IMR-90 (cell line): Measurements from ENCODE around the gene HOMEZ. TPM values are rescaled to one million over a fixed set of nuclear protein-coding genes. Genes with fewer than 3 reads are reported as not detected.

Experiments used
- ATAC-seq: fragments of 200-7000 bp; cut with Tn5 transposase; 2 replicates; pipeline ENCODE4 v1.9.1; 2020; ENCODE audit warnings: low read depth, mild to moderate bottlenecking, moderate library complexity
- BruUV-seq: library from RNA; stranded (reverse); fragments of 400-500 nt; replicated peaks from 2 replicates; lab custom pipeline; 2021; lab: Mats Ljungman, UMichigan
- CTCF ChIA-PET: fragments of 300-600 bp; formaldehyde crosslinking; extraction: SDS; loops from one replicate; lab custom pipeline; 2021; ENCODE audit warnings: antibody characterized with exemption; lab: Yijun Ruan, JAX
- POLR2A ChIA-PET: fragments of 300-600 bp; sonication (Branson Sonifier 250); formaldehyde crosslinking; loops from one replicate; lab custom pipeline; 2022; ENCODE audit warnings: antibody characterized with exemption; ENCODE audit not compliant: unreplicated experiment; lab: Charles Lee
- DNase-seq: peaks from one replicate; pipeline ENCODE4 v3.0.0; 2013
- H2AFZ ChIP-seq: replicated peaks from 2 replicates; pipeline ENCODE3; 2013; ENCODE audit warnings: low read length, mild to moderate bottlenecking; ENCODE audit not compliant: poor library complexity
- H2AK5ac ChIP-seq: 2 replicates; pipeline ENCODE4 v1.6.1; 2013; ENCODE audit warnings: low read depth, low read length, inconsistent platforms
- H2AK9ac ChIP-seq: replicated peaks from 2 replicates; pipeline ENCODE3; 2013; ENCODE audit warnings: mild to moderate bottlenecking, low read depth, low read length, moderate library complexity; ENCODE audit not compliant: poor library complexity
- H2BK120ac ChIP-seq: 2 replicates; pipeline ENCODE4 v1.6.1; 2013; ENCODE audit warnings: low read depth, low read length, inconsistent platforms
- H2BK15ac ChIP-seq: 3 replicates; pipeline ENCODE4 v1.6.1; 2013; ENCODE audit warnings: low read depth, low read length, inconsistent platforms
- H2BK20ac ChIP-seq: 2 replicates; pipeline ENCODE4 v1.6.1; 2013; ENCODE audit warnings: low read depth, mild to moderate bottlenecking, inconsistent platforms, low read length, moderate library complexity
- H2BK5ac ChIP-seq: 2 replicates; pipeline ENCODE4 v1.6.1; 2013; ENCODE audit warnings: mild to moderate bottlenecking, low read depth, low read length, inconsistent platforms; ENCODE audit not compliant: poor library complexity, severe bottlenecking
- H3K14ac ChIP-seq: replicated peaks from 2 replicates; pipeline ENCODE4 v1.6.1; 2013; ENCODE audit warnings: low read depth, low read length, inconsistent platforms
- H3K18ac ChIP-seq: 2 replicates; pipeline ENCODE4 v1.6.1; 2013; ENCODE audit warnings: low read depth, low read length, control low read depth
- H3K23ac ChIP-seq: 2 replicates; pipeline ENCODE4 v1.6.1; 2013; ENCODE audit warnings: low read depth, low read length, inconsistent platforms
- H3K27ac ChIP-seq: 2 replicates; pipeline ENCODE4 v1.5.1; 2013; ENCODE audit warnings: mild to moderate bottlenecking, control low read depth, low read length; ENCODE audit not compliant: insufficient read depth
- H3K27me3 ChIP-seq: 2 replicates; pipeline ENCODE4 v1.6.1; 2013; ENCODE audit warnings: low read length; ENCODE audit not compliant: control insufficient read depth, insufficient read depth
- H3K36me3 ChIP-seq: 2 replicates; pipeline ENCODE4 v1.6.1; 2013; ENCODE audit warnings: low read length, mixed read lengths; ENCODE audit not compliant: control insufficient read depth, insufficient read depth
- H3K4ac ChIP-seq: 2 replicates; pipeline ENCODE4 v1.6.1; 2013; ENCODE audit warnings: low read depth, low read length, inconsistent platforms
- H3K4me1 ChIP-seq: 2 replicates; pipeline ENCODE4 v1.6.1; 2013; ENCODE audit warnings: low read length, mixed read lengths; ENCODE audit not compliant: control insufficient read depth, insufficient read depth
- H3K4me2 ChIP-seq: 2 replicates; pipeline ENCODE4 v1.6.1; 2013; ENCODE audit warnings: low read depth, mild to moderate bottlenecking, control low read depth, low read length, moderate library complexity
- H3K4me3 ChIP-seq: 2 replicates; pipeline ENCODE4 v1.5.1; 2013; ENCODE audit warnings: low read depth, mild to moderate bottlenecking, control low read depth, low read length, moderate library complexity; ENCODE audit not compliant: insufficient read depth
- H3K56ac ChIP-seq: 2 replicates; pipeline ENCODE4 v1.6.1; 2013; ENCODE audit warnings: low read length, inconsistent platforms; ENCODE audit not compliant: insufficient read depth; ENCODE audit errors: extremely low read depth
- H3K79me1 ChIP-seq, 2 experiments: 2 replicates each; pipeline ENCODE4 v1.6.1; 2013; ENCODE audit warnings: low read length in 2 of 2, inconsistent platforms in 1 of 2, low read depth in 1 of 2
- H3K9ac ChIP-seq: 2 replicates; pipeline ENCODE4 v1.6.1; 2013; ENCODE audit warnings: low read depth, low read length, control low read depth
- H3K9me1 ChIP-seq: 2 replicates; pipeline ENCODE4 v1.6.1; 2013; ENCODE audit warnings: low read length, inconsistent platforms; ENCODE audit not compliant: insufficient read depth
- H3K9me3 ChIP-seq: 2 replicates; pipeline ENCODE4 v1.6.1; 2013; ENCODE audit warnings: low read length; ENCODE audit not compliant: control insufficient read depth, insufficient read depth
- H4K20me1 ChIP-seq: 2 replicates; pipeline ENCODE4 v1.6.1; 2013; ENCODE audit warnings: low read length, inconsistent platforms; ENCODE audit not compliant: insufficient read depth
- H4K5ac ChIP-seq: 2 replicates; pipeline ENCODE4 v1.6.1; 2013; ENCODE audit warnings: mild to moderate bottlenecking, low read depth, low read length, control low read depth
- H4K8ac ChIP-seq, 2 experiments: 2 replicates each; pipeline ENCODE4 v1.6.1; 2013; ENCODE audit warnings: low read depth in 2 of 2, low read length in 2 of 2, control low read depth in 1 of 2, inconsistent platforms in 1 of 2
- H4K91ac ChIP-seq: 2 replicates; pipeline ENCODE4 v1.6.1; 2013; ENCODE audit warnings: low read depth, low read length, inconsistent platforms; ENCODE audit not compliant: insufficient read depth
- CEBPB ChIP-seq: IDR thresholded peaks from 2 replicates; pipeline ENCODE4 v1.6.1; 2012; ENCODE audit warnings: low read depth, low read length, improper control_type of control experiment
- CHD1 ChIP-seq: IDR thresholded peaks from 2 replicates; pipeline ENCODE4 v1.6.1; 2012; ENCODE audit warnings: low read depth, low read length, improper control_type of control experiment
- CTCF ChIP-seq: conservative IDR thresholded peaks from 2 replicates; pipeline ENCODE4 v1.5.1; 2012; ENCODE audit warnings: mild to moderate bottlenecking, low read depth, low read length, improper control_type of control experiment
- ELK1 ChIP-seq: fragments of 150-350 bp; IDR thresholded peaks from 2 replicates; pipeline ENCODE4 v1.6.1; 2016; ENCODE audit warnings: low read depth, mild to moderate bottlenecking, low read length, moderate library complexity, borderline replicate concordance
- FOS ChIP-seq: fragments of 150-350 bp; IDR thresholded peaks from 2 replicates; pipeline ENCODE4 v1.6.1; 2016; ENCODE audit warnings: low read depth, low read length
- MAFK ChIP-seq: IDR thresholded peaks from 2 replicates; pipeline ENCODE4 v1.6.1; 2012; ENCODE audit warnings: low read depth, low read length, improper control_type of control experiment
- MAZ ChIP-seq: IDR thresholded peaks from 2 replicates; pipeline ENCODE4 v1.6.1; 2012; ENCODE audit warnings: low read depth, mild to moderate bottlenecking, low read length, improper control_type of control experiment, moderate library complexity, borderline replicate concordance
- MXI1 ChIP-seq: IDR thresholded peaks from 2 replicates; pipeline ENCODE4 v1.6.1; 2012; ENCODE audit warnings: low read depth, mild to moderate bottlenecking, low read length, moderate library complexity, borderline replicate concordance
- NFE2L2 ChIP-seq: fragments of 150-350 bp; IDR thresholded peaks from 2 replicates; pipeline ENCODE4 v1.6.1; 2016; ENCODE audit warnings: low read depth, mild to moderate bottlenecking, low read length
- POLR2A ChIP-seq: IDR thresholded peaks from 2 replicates; pipeline ENCODE4 v1.6.1; 2012; ENCODE audit warnings: mild to moderate bottlenecking, low read depth, low read length
- RCOR1 ChIP-seq: IDR thresholded peaks from 2 replicates; pipeline ENCODE4 v1.6.1; 2012; ENCODE audit warnings: mild to moderate bottlenecking, low read length, improper control_type of control experiment; ENCODE audit not compliant: insufficient replicate concordance
- SMC3 ChIP-seq: fragments of 150-350 bp; IDR thresholded peaks from 2 replicates; pipeline ENCODE4 v1.6.1; 2016; ENCODE audit warnings: low read depth, mild to moderate bottlenecking, antibody characterized with exemption, low read length, moderate library complexity
- USF2 ChIP-seq: fragments of 150-350 bp; IDR thresholded peaks from 2 replicates; pipeline ENCODE4 v1.6.1; 2017; ENCODE audit warnings: mild to moderate bottlenecking, antibody characterized with exemption, low read length, low read depth
- WGBS, 2 experiments: methylation state at CpG; one replicate each; pipeline versions ENCODE4 v1.1.5 to v1.1.7; 2013; ENCODE audit warnings: missing lambda C conversion rate in 2 of 2; ENCODE audit not compliant: insufficient read length in 1 of 2; ENCODE audit errors: extremely low coverage in 2 of 2; 5-methylcytosine and 5-hydroxymethylcytosine counted together
- dilution Hi-C: fragments of 300-500 bp; cut with HindIII; formaldehyde crosslinking; loops from one replicate; pipeline ENCODE4 v1.14.3; 2018; ENCODE audit warnings: low sequenced_read_pairs; ENCODE audit not compliant: unreplicated experiment
- in situ Hi-C: fragments of 300-500 bp; cut with MboI; formaldehyde crosslinking; loops from 3 replicates; pipeline ENCODE4 v1.14.3; 2019; ENCODE audit warnings: low sequenced_read_pairs, inconsistent platforms, mixed read lengths
- intact Hi-C: fragments of 100-400 bp; cut with micrococcal nuclease; formaldehyde crosslinking; loops from 2 replicates; pipeline ENCODE4 v1.10.0; 2022
- polyA plus RNA-seq, 3 experiments: library from polyadenylated mRNA; depleted of rRNA; stranded (reverse); fragments of >200 nt; gene quantifications; 2 replicates each; pipeline ENCODE4 v1.2.3, GENCODE V29; 2012; ENCODE audit warnings: low replicate concordance in 1 of 3
- total RNA-seq: library from RNA; depleted of rRNA; stranded (reverse); fragments of >200 nt; gene quantifications from 2 replicates; pipeline ENCODE4 v1.2.3, GENCODE V29; 2012

HOMEZ gene
- total and polyA plus RNA-seq, 2 of the 4 experiments (the other 2 are of a cell fraction) = 7.7 to 9.7 TPM

GRCh38 chr14:23301288-23301968, 15.5 kb upstream of the HOMEZ start:
- no peaks in the 10 kb centered on the region for H3K27me3 ChIP-seq
- H3K4me2 ChIP-seq = no peak overlapping the region; the same call in 1 of the 2 replicates
- peak overlapping the region; percentile 87 for H2BK5ac ChIP-seq
- peak overlapping the region; percentile 97 for H2AFZ ChIP-seq
- H4K91ac ChIP-seq = peak overlapping the region; percentile 26
- H3K4me1 ChIP-seq = peaks cover 3% of the 10 kb centered on the region
- ChIA-PET POLR2A (no interaction called here), CTCF (interaction anchor here (0.6 to 3.6 kb wide), 5 partner anchors 9 to 180 kb away, joined by 3 to 10 read pairs (median 4); partner anchors contain the start of gene PABPN1)
- H3K9ac ChIP-seq = peak overlapping the region; percentile 79
- H3K14ac ChIP-seq = 0 out of 2 replicates have a peak overlapping the region, but pooled peaks have one; percentile 24
- intact Hi-C loops = loop anchor here (1.0 to 10.0 kb wide), 3 partner anchors 36 to 747 kb away; no protein-coding TSS in a partner anchor
- H3K18ac ChIP-seq = peak overlapping the region; percentile 20; the same call in 1 of the 2 replicates
- 0% methylated on average over 26 of the region's 87 CpGs; no CpG with 5 or more reads in 1 of the 2 experiments for WGBS, 2 experiments
- H3K4ac ChIP-seq = peak overlapping the region; percentile 70
- H3K9me1 ChIP-seq = no peaks in the 10 kb centered on the region
- no peak overlapping the region for H2BK15ac ChIP-seq
- in situ Hi-C loops = loop anchor here (10.0 to 25.0 kb wide), 4 partner anchors 187 to 1136 kb away; partner anchors contain the start of genes CBLN3, CEBPE, EMC9 and FITM1
- H3K27ac ChIP-seq = peak overlapping the region; percentile 84
- dilution Hi-C loops = no loop called here
- H3K9me3 ChIP-seq = no peaks in the 10 kb centered on the region
- peak overlapping the region; percentile 77 for H2AK9ac ChIP-seq
- H2BK20ac ChIP-seq = no peak overlapping the region
- H3K36me3 ChIP-seq = no peaks in the 10 kb centered on the region
- peaks cover 3% of the 10 kb centered on the region; the same call in 1 of the 2 replicates for H4K20me1 ChIP-seq
- peak overlapping the region; percentile 74 for H3K4me3 ChIP-seq
- peak overlapping the region; percentile 54; the same call in 1 of the 2 replicates for H3K56ac ChIP-seq
- H3K79me1 ChIP-seq = peaks cover 7 to 19% of the 10 kb centered on the region in 2 experiments; a peak in 3 of 4 replicates
- no TSS peak for BruUV-seq
- ATAC-seq = peak; percentile 84
- H3K23ac ChIP-seq = no peak overlapping the region
- 0 out of 2 replicates have a peak overlapping the region, but pooled peaks have one; percentile 27 for H4K5ac ChIP-seq
- peak; percentile 98 for DNase-seq
- peak overlapping the region; percentile 38 for H2BK120ac ChIP-seq
- H4K8ac ChIP-seq = peak overlapping the region; percentile 63 to 95; a peak in 2 of 4 replicates
- H2AK5ac ChIP-seq = no peak overlapping the region
- TF ChIP-seq MAZ (peak; percentile 87; the same call in 1 of the 2 replicates), POLR2A (peak; percentile 19), SMC3 (no peak), ELK1 (no peak), USF2 (peak; percentile 82), RCOR1 (peak; percentile 4), MXI1 (peak; percentile 80; the same call in 1 of the 2 replicates), CEBPB (no peak), MAFK (peak; percentile 94), CTCF (peak; percentile 88), CHD1 (no peak), FOS (0 out of 2 replicates have a peak, but pooled peaks have one; percentile 1), NFE2L2 (peak; percentile 45; the same call in 1 of the 2 replicates)
